Measurements from ENCODE around the gene CCNB3. TPM values are rescaled to one million over a fixed set of nuclear protein-coding genes. Genes with fewer than 3 reads are reported as not detected.

CCNB3 gene
- total and polyA plus RNA-seq, 2 of the 4 experiments (the other 2 are of a cell fraction), result 0.09 to 0.18 TPM

DNA sequence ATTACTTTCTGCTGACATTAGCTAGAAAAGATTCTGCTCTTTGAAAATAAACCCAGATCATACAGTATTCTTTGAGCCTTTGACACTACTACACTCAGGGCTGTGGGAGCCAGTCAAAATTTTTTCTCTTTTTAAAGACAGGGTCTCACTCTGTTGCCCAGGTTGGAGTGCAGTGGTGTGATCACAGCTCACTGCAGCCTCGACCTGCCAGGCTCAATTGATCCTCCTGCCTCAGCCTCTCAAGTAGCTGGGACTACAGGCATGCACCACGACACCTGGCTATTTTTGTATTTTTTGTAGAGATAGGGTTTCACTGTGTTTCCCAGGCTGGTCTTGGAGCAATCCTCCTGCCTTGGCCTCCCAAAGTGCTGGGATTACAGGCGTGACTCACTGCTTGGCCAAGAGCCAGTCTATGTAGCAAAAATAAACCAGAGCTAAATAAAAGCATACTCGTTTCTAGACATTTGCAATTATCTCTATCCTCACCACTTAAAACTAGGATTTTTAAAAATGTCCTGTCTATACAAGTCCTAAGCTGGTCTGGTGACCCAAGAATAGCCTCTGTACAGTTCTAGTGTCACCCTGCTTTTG lies 46.9 kb upstream of the CCNB3 start:
- no peak overlapping the region for H2AFZ ChIP-seq (replicated peaks; ENCODE audit: low read length, poor library complexity)
- ChIA-PET POLR2A (ENCODE audit: unreplicated experiment) (no interaction called here), CTCF (no interaction called here)
- ATAC-seq (ENCODE audit: low read depth) (no peak), DNase-seq (no peak)
- no peaks in the 10 kb centered on the region for H3K4me1 ChIP-seq (ENCODE audit: control insufficient read depth, insufficient read depth, low read length)
- H3K9me3 ChIP-seq (ENCODE audit: control insufficient read depth, insufficient read depth, low read length), result no peaks in the 10 kb centered on the region
- no peak overlapping the region for H3K27ac ChIP-seq (ENCODE audit: insufficient read depth, low read length)
- H3K4ac ChIP-seq (ENCODE audit: low read depth, low read length), result no peak overlapping the region
- H3K9me1 ChIP-seq (ENCODE audit: insufficient read depth, low read length), result no peaks in the 10 kb centered on the region
- WGBS, 2 experiments (ENCODE audit: extremely low coverage in 2 of 2, insufficient read length in 1 of 2), result no CpG with 5 or more reads among the region's 4 CpGs
- H3K4me2 ChIP-seq (ENCODE audit: low read depth, low read length), result no peak overlapping the region
- no peaks in the 10 kb centered on the region for H4K20me1 ChIP-seq (ENCODE audit: insufficient read depth, low read length)
- no peak overlapping the region for H3K56ac ChIP-seq (ENCODE audit: extremely low read depth, insufficient read depth, low read length)
- H2BK120ac ChIP-seq (ENCODE audit: low read depth, low read length), result no peak overlapping the region
- H2AK9ac ChIP-seq (replicated peaks; ENCODE audit: low read depth, low read length, poor library complexity), result no peak overlapping the region
- intact Hi-C loops (cut with micrococcal nuclease), result no loop called here
- no peaks in the 10 kb centered on the region for H3K27me3 ChIP-seq (ENCODE audit: control insufficient read depth, insufficient read depth, low read length)
- no peak overlapping the region for H2BK15ac ChIP-seq (ENCODE audit: low read depth, low read length)
- no peak overlapping the region for H3K9ac ChIP-seq (ENCODE audit: low read depth, low read length)
- no peak overlapping the region for H3K4me3 ChIP-seq (ENCODE audit: insufficient read depth, low read depth, low read length)
- no peak overlapping the region for H4K91ac ChIP-seq (ENCODE audit: insufficient read depth, low read depth, low read length)
- in situ Hi-C loops (cut with MboI; ENCODE audit: low sequenced_read_pairs), result no loop called here
- no peak overlapping the region for H2BK5ac ChIP-seq (ENCODE audit: low read depth, low read length, poor library complexity, severe bottlenecking)
- H3K23ac ChIP-seq (ENCODE audit: low read depth, low read length), result no peak overlapping the region
- dilution Hi-C loops (cut with HindIII; ENCODE audit: low sequenced_read_pairs, unreplicated experiment), result no loop called here
- no peak overlapping the region for H4K5ac ChIP-seq (ENCODE audit: low read depth, low read length)
- H3K14ac ChIP-seq (replicated peaks; ENCODE audit: low read depth, low read length), result no peak overlapping the region
- TF ChIP-seq FOS (IDR thresholded peaks at IDR 0.05; ENCODE audit: low read depth, low read length) (no peak), CHD1 (IDR thresholded peaks at IDR 0.05; ENCODE audit: low read depth, low read length) (no peak), POLR2A (IDR thresholded peaks at IDR 0.05; ENCODE audit: low read depth, low read length) (no peak), RAD21 (IDR thresholded peaks at IDR 0.05; ENCODE audit: low read length) (no peak), RFX5 (IDR thresholded peaks at IDR 0.05; ENCODE audit: low read depth, low read length) (no peak), SMC3 (IDR thresholded peaks at IDR 0.05; ENCODE audit: low read depth, low read length) (no peak), CEBPB (IDR thresholded peaks at IDR 0.05; ENCODE audit: low read depth, low read length) (no peak)
- TF ChIP-seq, protein P1, sequence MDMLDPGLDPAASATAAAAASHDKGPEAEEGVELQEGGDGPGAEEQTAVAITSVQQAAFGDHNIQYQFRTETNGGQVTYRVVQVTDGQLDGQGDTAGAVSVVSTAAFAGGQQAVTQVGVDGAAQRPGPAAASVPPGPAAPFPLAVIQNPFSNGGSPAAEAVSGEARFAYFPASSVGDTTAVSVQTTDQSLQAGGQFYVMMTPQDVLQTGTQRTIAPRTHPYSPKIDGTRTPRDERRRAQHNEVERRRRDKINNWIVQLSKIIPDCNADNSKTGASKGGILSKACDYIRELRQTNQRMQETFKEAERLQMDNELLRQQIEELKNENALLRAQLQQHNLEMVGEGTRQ (IDR thresholded peaks at IDR 0.05; ENCODE audit: low read depth, low read length), result no peak
- TF ChIP-seq, protein P2, sequence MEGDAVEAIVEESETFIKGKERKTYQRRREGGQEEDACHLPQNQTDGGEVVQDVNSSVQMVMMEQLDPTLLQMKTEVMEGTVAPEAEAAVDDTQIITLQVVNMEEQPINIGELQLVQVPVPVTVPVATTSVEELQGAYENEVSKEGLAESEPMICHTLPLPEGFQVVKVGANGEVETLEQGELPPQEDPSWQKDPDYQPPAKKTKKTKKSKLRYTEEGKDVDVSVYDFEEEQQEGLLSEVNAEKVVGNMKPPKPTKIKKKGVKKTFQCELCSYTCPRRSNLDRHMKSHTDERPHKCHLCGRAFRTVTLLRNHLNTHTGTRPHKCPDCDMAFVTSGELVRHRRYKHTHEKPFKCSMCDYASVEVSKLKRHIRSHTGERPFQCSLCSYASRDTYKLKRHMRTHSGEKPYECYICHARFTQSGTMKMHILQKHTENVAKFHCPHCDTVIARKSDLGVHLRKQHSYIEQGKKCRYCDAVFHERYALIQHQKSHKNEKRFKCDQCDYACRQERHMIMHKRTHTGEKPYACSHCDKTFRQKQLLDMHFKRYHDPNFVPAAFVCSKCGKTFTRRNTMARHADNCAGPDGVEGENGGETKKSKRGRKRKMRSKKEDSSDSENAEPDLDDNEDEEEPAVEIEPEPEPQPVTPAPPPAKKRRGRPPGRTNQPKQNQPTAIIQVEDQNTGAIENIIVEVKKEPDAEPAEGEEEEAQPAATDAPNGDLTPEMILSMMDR (conservative IDR thresholded peaks at IDR 0.05; ENCODE audit: low read depth, low read length), result no peak
- H2AK5ac ChIP-seq (ENCODE audit: low read depth, low read length), result no peak overlapping the region
- H3K18ac ChIP-seq (ENCODE audit: low read depth, low read length), result no peak overlapping the region
- no peaks in the 10 kb centered on the region for H3K36me3 ChIP-seq (ENCODE audit: control insufficient read depth, insufficient read depth, low read length)
- no peak overlapping the region for H4K8ac ChIP-seq (ENCODE audit: low read depth in 2 of 2, low read length in 2 of 2)
- no peak overlapping the region for H2BK20ac ChIP-seq (ENCODE audit: low read depth, low read length)
- no TSS peak for BruUV-seq (replicated peaks)
- H3K79me1 ChIP-seq (ENCODE audit: low read depth in 1 of 2, low read length in 2 of 2), result no peaks in the 10 kb centered on the region
